Breast epithelium (tissue), 4 donors: ENCODE results near the gene WIPI1. TPM values are rescaled to one million over a fixed set of nuclear protein-coding genes. Genes with fewer than 3 reads are reported as not detected.

ENCODE experiments used
- DNase-seq, 2 donors: peaks; one replicate each; pipeline ENCODE4 v3.0.0-alpha.2; 2019; ENCODE audit warnings: low spot score in 2 of 2
- H3K27ac ChIP-seq, 2 donors: fragments of 200-600 bp; sonication (generic) in 1 of 2; one replicate each; pipeline ENCODE4 v1.5.1; 2016 to 2019; ENCODE audit warnings: mild to moderate bottlenecking in 1 of 2
- H3K27me3 ChIP-seq, 2 donors: fragments of 200-600 bp; sonication (generic) in 1 of 2; one replicate each; pipeline versions ENCODE4 v1.5.1 to v1.6.0; 2017 to 2019; ENCODE audit warnings: control low read depth in 1 of 2, mild to moderate bottlenecking in 1 of 2
- H3K36me3 ChIP-seq: fragments of 200-600 bp; one replicate; pipeline ENCODE4 v1.5.1; 2019
- H3K4me1 ChIP-seq, 2 donors: fragments of 200-600 bp; sonication (generic); one replicate each; pipeline ENCODE4 v1.5.1; 2016 to 2019; ENCODE audit warnings: control low read depth in 1 of 2
- H3K4me3 ChIP-seq, 3 donors: fragments of 200-600 bp; sonication (generic); 1 replicate in 2 of 3; 2 replicates in 1 of 3; pipeline ENCODE4 v1.5.1; 2016 to 2019; ENCODE audit warnings: mild to moderate bottlenecking in 3 of 3, moderate library complexity in 2 of 3
- H3K9me3 ChIP-seq, 2 donors: fragments of 200-600 bp; sonication (generic) in 1 of 2; one replicate each; pipeline ENCODE4 v1.5.1; 2016 to 2019; ENCODE audit warnings: control low read depth in 1 of 2
- POLR2A ChIP-seq: fragments of 450-650 bp; IDR thresholded peaks from one replicate; pipeline ENCODE4 v1.6.1; 2016; ENCODE audit warnings: antibody characterized with exemption, mild to moderate bottlenecking, moderate library complexity
- POLR2AphosphoS5 ChIP-seq, 3 donors: sonication (generic); formaldehyde crosslinking; IDR thresholded peaks; one replicate each; pipeline ENCODE4 v1.6.1; 2017; ENCODE audit warnings: antibody characterized with exemption in 3 of 3
- intact Hi-C: fragments of 100-400 bp; cut with DNase I; formaldehyde crosslinking; loops from one replicate; pipeline ENCODE4 v1.15.1; 2023; ENCODE audit warnings: low total_unique reads
- total RNA-seq, 3 donors: library from RNA; depleted of rRNA; stranded (reverse); fragments of >200 nt; gene quantifications; one replicate each; pipeline ENCODE4 v1.1.0, GENCODE V29; 2016
- TF ChIP-seq, protein P1 (sequence below), 3 donors: fragments of 450-650 bp; IDR thresholded peaks; one replicate each; pipeline ENCODE4 v1.5.1; 2016 to 2017; ENCODE audit warnings: antibody characterized with exemption in 3 of 3, mild to moderate bottlenecking in 3 of 3, moderate library complexity in 3 of 3

WIPI1 gene
- total RNA-seq, 3 donors from 2014 or later: 65.1 to 83.6 (median 70.9) TPM

DNA sequence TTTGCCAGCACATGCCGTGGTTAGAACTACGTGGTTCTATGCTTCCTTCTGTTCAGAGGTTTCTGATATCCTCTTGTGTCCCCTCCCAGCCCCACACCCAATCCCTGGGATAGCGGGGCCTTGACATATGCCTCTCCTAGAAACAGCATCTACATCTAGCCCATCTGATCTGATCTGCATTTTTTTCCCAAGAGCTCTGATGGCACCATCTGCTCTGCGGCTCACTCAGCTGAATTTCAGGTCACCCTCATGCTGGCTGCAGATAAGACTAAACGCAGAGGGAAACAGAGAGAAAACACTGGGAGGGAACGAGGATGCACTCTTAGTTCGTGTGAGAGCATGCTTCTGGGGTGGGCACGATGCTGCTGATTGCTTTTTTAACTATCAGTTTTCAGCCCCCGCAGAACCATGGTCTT lies 10.7 kb downstream of the WIPI1 start:
- intact Hi-C loops: no loop called here
- no peaks in the 10 kb centered on the region for H3K27me3 ChIP-seq

DNA sequence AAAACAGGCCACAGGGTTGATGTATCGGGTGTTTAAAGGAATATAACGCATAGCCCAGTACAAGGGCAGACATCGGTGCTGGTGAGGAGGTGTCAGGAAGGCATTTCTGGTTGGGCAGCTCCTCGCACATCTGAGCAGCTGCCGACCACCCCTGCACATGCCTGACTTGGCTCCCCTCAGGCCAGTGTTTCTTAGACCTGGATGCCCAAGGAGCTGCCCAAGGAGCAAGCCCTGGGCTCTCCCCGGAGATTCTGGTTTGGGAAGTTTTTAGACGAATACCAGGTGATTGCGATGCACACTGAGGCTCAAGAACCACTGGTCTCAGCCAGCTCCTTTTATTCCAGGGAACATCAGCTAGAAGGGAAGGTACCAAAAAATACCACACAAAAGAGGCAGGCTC lies 11.6 kb downstream of the WIPI1 start:
- intact Hi-C loops: no loop called here
- no peak overlapping the region for H3K27ac ChIP-seq

More for the DNA sequence above, 10.7 kb downstream of the WIPI1 start:
- no peaks in the 10 kb centered on the region for H3K4me1 ChIP-seq
- no peaks in the 10 kb centered on the region for H3K9me3 ChIP-seq
- H3K36me3 ChIP-seq: no peaks in the 10 kb centered on the region
- TF ChIP-seq POLR2AphosphoS5 (IDR thresholded peaks at IDR 0.05) (no peak), POLR2A (no peak)
- DNase-seq: no peak
- no peak overlapping the region for H3K27ac ChIP-seq
- H3K4me3 ChIP-seq: no peak overlapping the region

DNA sequence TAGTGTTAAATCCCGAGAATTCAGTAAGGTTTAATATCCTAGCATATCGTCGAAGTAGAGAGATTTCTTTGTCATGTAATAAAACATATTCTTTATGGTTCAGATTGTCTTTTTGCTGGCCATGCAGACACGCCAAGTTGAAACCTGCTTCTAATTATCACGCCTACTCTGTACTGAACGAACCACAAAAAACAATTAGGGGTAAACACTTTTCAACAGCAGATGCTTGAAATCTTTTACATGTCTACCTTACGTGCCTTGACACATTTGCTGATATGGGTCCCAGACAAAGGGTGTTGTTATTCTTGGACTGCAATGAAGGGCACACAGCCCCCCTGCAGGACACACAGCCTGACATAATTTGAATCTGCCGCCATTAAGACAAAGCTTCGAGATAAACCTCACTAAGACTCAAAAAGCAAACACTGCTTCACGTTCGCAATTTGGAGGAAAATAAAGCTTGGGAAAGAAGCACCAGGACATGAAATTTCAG lies 13.3 kb downstream of the WIPI1 start:
- TF ChIP-seq, protein P1, sequence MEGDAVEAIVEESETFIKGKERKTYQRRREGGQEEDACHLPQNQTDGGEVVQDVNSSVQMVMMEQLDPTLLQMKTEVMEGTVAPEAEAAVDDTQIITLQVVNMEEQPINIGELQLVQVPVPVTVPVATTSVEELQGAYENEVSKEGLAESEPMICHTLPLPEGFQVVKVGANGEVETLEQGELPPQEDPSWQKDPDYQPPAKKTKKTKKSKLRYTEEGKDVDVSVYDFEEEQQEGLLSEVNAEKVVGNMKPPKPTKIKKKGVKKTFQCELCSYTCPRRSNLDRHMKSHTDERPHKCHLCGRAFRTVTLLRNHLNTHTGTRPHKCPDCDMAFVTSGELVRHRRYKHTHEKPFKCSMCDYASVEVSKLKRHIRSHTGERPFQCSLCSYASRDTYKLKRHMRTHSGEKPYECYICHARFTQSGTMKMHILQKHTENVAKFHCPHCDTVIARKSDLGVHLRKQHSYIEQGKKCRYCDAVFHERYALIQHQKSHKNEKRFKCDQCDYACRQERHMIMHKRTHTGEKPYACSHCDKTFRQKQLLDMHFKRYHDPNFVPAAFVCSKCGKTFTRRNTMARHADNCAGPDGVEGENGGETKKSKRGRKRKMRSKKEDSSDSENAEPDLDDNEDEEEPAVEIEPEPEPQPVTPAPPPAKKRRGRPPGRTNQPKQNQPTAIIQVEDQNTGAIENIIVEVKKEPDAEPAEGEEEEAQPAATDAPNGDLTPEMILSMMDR (IDR thresholded peaks at IDR 0.05): no peak
- TF ChIP-seq POLR2A (no peak), POLR2AphosphoS5 (IDR thresholded peaks at IDR 0.05) (no peak)
- Histone ChIP-seq H3K27ac (peak overlapping the region; percentile 22 to 46), H3K36me3 (no peaks in the 10 kb centered on the region), H3K9me3 (no peaks in the 10 kb centered on the region), H3K27me3 (no peaks in the 10 kb centered on the region), H3K4me3 (peak overlapping the region in 1 of 3 donors; percentile 15), H3K4me1 (no peaks in the 10 kb centered on the region)
- intact Hi-C loops: no loop called here
- no peak for DNase-seq

More for the DNA sequence above, 11.6 kb downstream of the WIPI1 start:
- TF ChIP-seq POLR2AphosphoS5 (IDR thresholded peaks at IDR 0.05): no peak
- TF ChIP-seq, protein P1 (IDR thresholded peaks at IDR 0.05): no peak
- no peak for TF ChIP-seq POLR2A
- no peaks in the 10 kb centered on the region for H3K27me3 ChIP-seq
- H3K9me3 ChIP-seq: no peaks in the 10 kb centered on the region
- DNase-seq: no peak
- H3K36me3 ChIP-seq: no peaks in the 10 kb centered on the region
- no peak overlapping the region for H3K4me3 ChIP-seq
- no peaks in the 10 kb centered on the region for H3K4me1 ChIP-seq

- intact Hi-C loops: no loop called here
- no peaks in the 10 kb centered on the region for H3K27me3 ChIP-seq
- no peak for TF ChIP-seq POLR2A
- no peak for TF ChIP-seq POLR2AphosphoS5 (IDR thresholded peaks at IDR 0.05)
- TF ChIP-seq, protein P1 (IDR thresholded peaks at IDR 0.05): no peak
- H3K27ac ChIP-seq: peak overlapping the region; percentile 20 to 57
- no peak overlapping the region for H3K4me3 ChIP-seq
- no peaks in the 10 kb centered on the region for H3K36me3 ChIP-seq
- H3K9me3 ChIP-seq: no peaks in the 10 kb centered on the region
- no peak for DNase-seq
- H3K4me1 ChIP-seq: peaks cover under 1 to 4% of the 10 kb centered on the region in 2 donors
These were observed 16.1 kb downstream of the WIPI1 start for GRCh38 chr17:68441070-68441770.

GRCh38 chr17:68440526-68440925 lies 16.8 kb downstream of the WIPI1 start:
- DNase-seq: no peak
- TF ChIP-seq POLR2AphosphoS5 (IDR thresholded peaks at IDR 0.05): no peak
- TF ChIP-seq, protein P1 (IDR thresholded peaks at IDR 0.05): no peak
- TF ChIP-seq POLR2A: no peak
- Histone ChIP-seq H3K4me1 (peaks cover 6 to 8% of the 10 kb centered on the region in 2 donors), H3K27me3 (no peaks in the 10 kb centered on the region), H3K4me3 (no peak overlapping the region), H3K27ac (no peak overlapping the region), H3K36me3 (no peaks in the 10 kb centered on the region), H3K9me3 (no peaks in the 10 kb centered on the region)
- intact Hi-C loops: no loop called here
